Activated B cell treated with CpG ODN at 0.5 μM for 24 hours (primary cell): ENCODE data around the gene GBX1. TPM values are rescaled to one million over a fixed set of nuclear protein-coding genes. Genes with fewer than 3 reads are reported as not detected.
A peak's percentile ranks its signal among the peaks of the same experiment; 100 is the strongest.

Source experiments
- ATAC-seq: fragments of 200-7000 bp; cut with Tn5 transposase; one replicate; pipeline ENCODE4 v1.10.0; 2021; ENCODE audit warnings: low read depth, mild to moderate bottlenecking, moderate library complexity
- CTCF ChIA-PET: fragments of 350-600 bp; sonication (Branson Sonifier 250); formaldehyde crosslinking; loops from one replicate; lab custom pipeline; 2021; ENCODE audit warnings: antibody characterized with exemption; lab: Charles Lee
- POLR2A ChIA-PET: fragments of 350-600 bp; sonication (Branson Sonifier 250); formaldehyde crosslinking; loops from one replicate; lab custom pipeline; 2021; ENCODE audit warnings: antibody characterized with exemption; lab: Charles Lee
- DNase-seq: peaks from one replicate; pipeline ENCODE4 v3.0.0; 2022
- H3K27ac Mint-ChIP-seq: one replicate; pipeline ENCODE4 v1.8.0; 2020; ENCODE audit warnings: mixed read lengths
- H3K27me3 Mint-ChIP-seq: one replicate; pipeline ENCODE4 v1.8.0; 2021; ENCODE audit warnings: mixed read lengths
- H3K36me3 Mint-ChIP-seq: one replicate; pipeline ENCODE4 v1.8.0; 2021; ENCODE audit warnings: low read depth, mixed read lengths
- H3K4me1 Mint-ChIP-seq: one replicate; pipeline ENCODE4 v1.8.0; 2021; ENCODE audit warnings: mixed read lengths
- H3K4me3 Mint-ChIP-seq: one replicate; pipeline ENCODE4 v1.8.0; 2020; ENCODE audit warnings: mild to moderate bottlenecking, mixed read lengths
- H3K9me3 Mint-ChIP-seq: one replicate; pipeline ENCODE4 v1.8.0; 2020; ENCODE audit warnings: mixed read lengths
- CTCF ChIP-seq: fragments of 200-600 bp; IDR thresholded peaks from one replicate; pipeline ENCODE4 v1.8.0; 2022; ENCODE audit warnings: antibody characterized with exemption, mild to moderate bottlenecking
- intact Hi-C: fragments of 100-400 bp; cut with micrococcal nuclease; formaldehyde crosslinking; loops from one replicate; pipeline ENCODE4 v1.15.1; 2024
- total RNA-seq: library from RNA; stranded (reverse); gene quantifications from 2 replicates; pipeline ENCODE4 v1.2.3, GENCODE V29; 2022

The GBX1 gene
- total RNA-seq: not detected in 2 replicates

- no peak for DNase-seq
- Mint-ChIP-seq H3K27ac (no peak within 1 kb of the TSS), H3K9me3 (no peaks in the 10 kb centered on the region), H3K4me3 (peak within 1 kb of the TSS; percentile 69), H3K4me1 (peaks cover 13% of the 10 kb centered on the region), H3K36me3 (no peaks in the 10 kb centered on the region), H3K27me3 (peaks cover 43% of the 10 kb centered on the region)
- peak; percentile 38 for ATAC-seq
- TF ChIP-seq CTCF: no peak
- POLR2A ChIA-PET: interaction anchor here (0.6 kb wide), 1 partner anchor 49 kb away, joined by 4 read pairs; no protein-coding TSS in a partner anchor
- CTCF ChIA-PET: interaction anchor here (0.9 to 1.3 kb wide), 4 partner anchors 10 to 75 kb away, joined by 3 read pairs; no protein-coding TSS in a partner anchor
- intact Hi-C loops: loop anchor here (5.0 kb wide), 1 partner anchor 65 kb away; the partner anchor contains the start of gene CHPF2
Measured at GRCh38 chr7:151167197-151167961, at the start of gene GBX1. GBX1 (minus strand) TSS chr7:151167694; CDS start chr7:151167548, 146 bp downstream.

GRCh38 chr7:151215396-151215795 is 47.9 kb upstream of the GBX1 start:
- Mint-ChIP-seq H3K4me3 (no peak overlapping the region), H3K36me3 (peaks cover 82% of the 10 kb centered on the region), H3K27me3 (no peaks in the 10 kb centered on the region), H3K9me3 (no peaks in the 10 kb centered on the region), H3K4me1 (no peaks in the 10 kb centered on the region), H3K27ac (no peak overlapping the region)
- ATAC-seq: no peak
- ChIA-PET CTCF (no interaction called here), POLR2A (no interaction called here)
- DNase-seq: no peak
- intact Hi-C loops: no loop called here
- TF ChIP-seq CTCF: no peak

- Mint-ChIP-seq H3K9me3 (no peaks in the 10 kb centered on the region), H3K27me3 (no peaks in the 10 kb centered on the region), H3K4me1 (no peaks in the 10 kb centered on the region), H3K27ac (no peak overlapping the region), H3K4me3 (no peak overlapping the region), H3K36me3 (peaks cover 71% of the 10 kb centered on the region)
- ChIA-PET CTCF (no interaction called here), POLR2A (no interaction called here)
- no peak for TF ChIP-seq CTCF
- intact Hi-C loops: no loop called here
- no peak for ATAC-seq
- DNase-seq: no peak
Measured at GRCh38 chr7:151213826-151214225, 46.3 kb upstream of the GBX1 start.

- H3K27ac Mint-ChIP-seq: no peak overlapping the region
- no peak for TF ChIP-seq CTCF
- intact Hi-C loops: no loop called here
- DNase-seq (no peak), ATAC-seq (no peak)
- ChIA-PET POLR2A (no interaction called here), CTCF (no interaction called here)
- H3K9me3 Mint-ChIP-seq: no peaks in the 10 kb centered on the region
- peaks cover 59% of the 10 kb centered on the region for H3K36me3 Mint-ChIP-seq
- no peaks in the 10 kb centered on the region for H3K27me3 Mint-ChIP-seq
- no peak overlapping the region for H3K4me3 Mint-ChIP-seq
- no peaks in the 10 kb centered on the region for H3K4me1 Mint-ChIP-seq
Measured at GRCh38 chr7:151212626-151213025, 45.1 kb upstream of the GBX1 start.

- Mint-ChIP-seq H3K4me1 (no peaks in the 10 kb centered on the region), H3K9me3 (no peaks in the 10 kb centered on the region), H3K36me3 (peaks cover 48% of the 10 kb centered on the region), H3K4me3 (no peak overlapping the region), H3K27me3 (no peaks in the 10 kb centered on the region), H3K27ac (no peak overlapping the region)
- ChIA-PET POLR2A (interaction anchor here (0.5 kb wide), 1 partner anchor 885 kb away, joined by 7 read pairs; no protein-coding TSS in a partner anchor), CTCF (interaction anchor here (1.4 kb wide), 1 partner anchor 88 kb away, joined by 3 read pairs; no protein-coding TSS in a partner anchor)
- DNase-seq: no peak
- intact Hi-C loops: no loop called here
- TF ChIP-seq CTCF: no peak
- no peak for ATAC-seq
Measured at GRCh38 chr7:151211155-151211772, 43.8 kb upstream of the GBX1 start.
